Ramos (cell line): ENCODE measurements around the gene TMC4.
"Not testable (repeated sequence)": the region's sequence is repeated elsewhere in the genome, so short reads cannot be mapped to it uniquely, and the experiment has no call there.

Experiments
- in situ Hi-C: fragments of 300-500 bp; cut with MboI; formaldehyde crosslinking; loops from one replicate; pipeline ENCODE4 v1.14.3; 2022; ENCODE audit warnings: low sequenced_read_pairs; ENCODE audit not compliant: unreplicated experiment

TMC4 gene

GRCh38 chr19:54186351-54186750, 13.4 kb upstream of the TMC4 start:
- in situ Hi-C loops = loop anchor here (25.0 kb wide), 1 partner anchor 1476 kb away; the partner anchor contains the start of gene U2AF2

GRCh38 chr19:54183431-54183830, 10.5 kb upstream of the TMC4 start:
- in situ Hi-C loops = loop anchor here (25.0 kb wide), 1 partner anchor 1479 kb away; the partner anchor contains the start of gene U2AF2

GRCh38 chr19:54181894-54182293, 8.9 kb upstream of the TMC4 start:
- in situ Hi-C loops = loop anchor here (25.0 kb wide), 1 partner anchor 1480 kb away; the partner anchor contains the start of gene U2AF2

GRCh38 chr19:54180691-54181091, 7.7 kb upstream of the TMC4 start:
- in situ Hi-C loops = loop anchor here (25.0 kb wide), 1 partner anchor 1482 kb away; the partner anchor contains the start of gene U2AF2

- in situ Hi-C loops = loop anchor here (25.0 kb wide), 1 partner anchor 1482 kb away; the partner anchor contains the start of gene U2AF2
Measured at GRCh38 chr19:54179921-54180461, 7.0 kb upstream of the TMC4 start.

GRCh38 chr19:54179262-54179852, 6.4 kb upstream of the TMC4 start:
- in situ Hi-C loops = loop anchor here (25.0 kb wide), 1 partner anchor 1483 kb away; the partner anchor contains the start of gene U2AF2

GRCh38 chr19:54178581-54179261, 5.8 kb upstream of the TMC4 start:
- in situ Hi-C loops = loop anchor here (25.0 kb wide), 1 partner anchor 1484 kb away; the partner anchor contains the start of gene U2AF2

- in situ Hi-C loops = no loop called here
Measured at GRCh38 chr19:54173951-54174834, 1.2 kb upstream of the TMC4 start.

- in situ Hi-C loops = no loop called here
Measured at GRCh38 chr19:54173359-54173699, 369 bp upstream of the TMC4 start.

- in situ Hi-C loops = not testable (repeated sequence)
Measured at GRCh38 chr19:54171736-54172431, 1.1 kb downstream of the TMC4 start.

- in situ Hi-C loops = no loop called here
Measured at GRCh38 chr19:54169149-54169740, 3.7 kb downstream of the TMC4 start.

- in situ Hi-C loops = no loop called here
Measured at GRCh38 chr19:54168174-54168917, 4.6 kb downstream of the TMC4 start.

- in situ Hi-C loops = no loop called here
Measured at GRCh38 chr19:54165222-54165621, 7.7 kb downstream of the TMC4 start.

GRCh38 chr19:54164369-54165068, 8.4 kb downstream of the TMC4 start:
- in situ Hi-C loops = loop anchor here (5.0 kb wide), 1 partner anchor 68 kb away; no protein-coding TSS in a partner anchor

GRCh38 chr19:54162884-54163283, 10.1 kb downstream of the TMC4 start:
- in situ Hi-C loops = loop anchor here (5.0 kb wide), 1 partner anchor 69 kb away; no protein-coding TSS in a partner anchor

GRCh38 chr19:54162241-54162805, 10.6 kb downstream of the TMC4 start:
- in situ Hi-C loops = loop anchor here (5.0 kb wide), 1 partner anchor 70 kb away; no protein-coding TSS in a partner anchor

GRCh38 chr19:54160854-54161253, 12.1 kb downstream of the TMC4 start:
- in situ Hi-C loops = loop anchor here (5.0 kb wide), 1 partner anchor 71 kb away; no protein-coding TSS in a partner anchor
